Fibroblast of skin of right biceps (primary cell): ENCODE measurements around the gene FAM3A.

Experiments used
- DNase-seq: peaks from one replicate; pipeline ENCODE4 v3.0.0-alpha.2; 2013

The FAM3A gene

GRCh38 chrX:154458116-154458953, 57.7 kb downstream of the FAM3A start, which contains the start of gene PLXNA3:
Gene PLXNA3 (plus strand): TSS chrX:154458281. CDS start chrX:154460184, 1,903 bp downstream.
- peak; percentile 57 for DNase-seq

- peak; percentile 30 for DNase-seq
Observed at GRCh38 chrX:154457491-154458115, 58.4 kb downstream of the FAM3A start.
